Brain pericyte (primary cell): ENCODE measurements around the gene COL18A1.

Experiments
- DNase-seq: peaks from one replicate; pipeline ENCODE4 v3.0.0-alpha.2; 2012; ENCODE audit warnings: low read depth, low spot score

Gene COL18A1

GRCh38 chr21:45401916-45402900, 2.8 kb upstream of the COL18A1 start:
- no peak for DNase-seq

GRCh38 chr21:45403133-45403824, 1.7 kb upstream of the COL18A1 start:
- DNase-seq = no peak

GRCh38 chr21:45403825-45404729, 888 bp upstream of the COL18A1 start:
- DNase-seq = no peak

- no peak for DNase-seq
Measured at GRCh38 chr21:45405271-45405818, 380 bp downstream of the COL18A1 start.

- no peak for DNase-seq
Measured at GRCh38 chr21:45405819-45406762, 1.1 kb downstream of the COL18A1 start.

GRCh38 chr21:45406801-45407628, 2.0 kb downstream of the COL18A1 start:
- DNase-seq = no peak

- DNase-seq = no peak
Measured at GRCh38 chr21:45407629-45408247, 2.8 kb downstream of the COL18A1 start.

- no peak for DNase-seq
Measured at GRCh38 chr21:45408271-45408791, 3.4 kb downstream of the COL18A1 start.

- no peak for DNase-seq
Measured at GRCh38 chr21:45408801-45409261, 3.9 kb downstream of the COL18A1 start.

- DNase-seq = no peak
Measured at GRCh38 chr21:45409466-45410150, 4.6 kb downstream of the COL18A1 start.

- no peak for DNase-seq
Measured at GRCh38 chr21:45410151-45410864, 5.3 kb downstream of the COL18A1 start.

GRCh38 chr21:45410865-45411809, 6.2 kb downstream of the COL18A1 start:
- no peak for DNase-seq

GRCh38 chr21:45411810-45412206, 6.8 kb downstream of the COL18A1 start:
- DNase-seq = no peak

GRCh38 chr21:45412491-45412890, 7.5 kb downstream of the COL18A1 start:
- DNase-seq = no peak

- no peak for DNase-seq
Measured at GRCh38 chr21:45412909-45413611, 8.1 kb downstream of the COL18A1 start.
